ENCODE results near the gene CSF3R. TPM values are rescaled to one million over a fixed set of nuclear protein-coding genes. Genes with fewer than 3 reads are reported as not detected.
A peak's percentile ranks its signal among the peaks of the same experiment; 100 is the strongest.

The CSF3R gene
- total RNA-seq, 1 experiment from 2014 or later: 0.26 TPM

- Mint-ChIP-seq H3K27me3 (ENCODE audit: low read depth) (peaks cover 4% of the 10 kb centered on the region), H3K4me1 (peaks cover 9% of the 10 kb centered on the region; the same call in 1 of the 2 replicates), H3K4me3 (no peak overlapping the region), H3K36me3 (peaks cover 28% of the 10 kb centered on the region), H3K9me3 (no peaks in the 10 kb centered on the region), H3K27ac (peak overlapping the region; percentile 54; the same call in 1 of the 2 replicates)
- TF ChIP-seq ZSCAN18 (CRISPR knock-in tag; IDR thresholded peaks at IDR 0.05) (no peak), SMAD4 (CRISPR knock-in tag; IDR thresholded peaks at IDR 0.05) (no peak)
- TF ChIP-seq, protein P1, sequence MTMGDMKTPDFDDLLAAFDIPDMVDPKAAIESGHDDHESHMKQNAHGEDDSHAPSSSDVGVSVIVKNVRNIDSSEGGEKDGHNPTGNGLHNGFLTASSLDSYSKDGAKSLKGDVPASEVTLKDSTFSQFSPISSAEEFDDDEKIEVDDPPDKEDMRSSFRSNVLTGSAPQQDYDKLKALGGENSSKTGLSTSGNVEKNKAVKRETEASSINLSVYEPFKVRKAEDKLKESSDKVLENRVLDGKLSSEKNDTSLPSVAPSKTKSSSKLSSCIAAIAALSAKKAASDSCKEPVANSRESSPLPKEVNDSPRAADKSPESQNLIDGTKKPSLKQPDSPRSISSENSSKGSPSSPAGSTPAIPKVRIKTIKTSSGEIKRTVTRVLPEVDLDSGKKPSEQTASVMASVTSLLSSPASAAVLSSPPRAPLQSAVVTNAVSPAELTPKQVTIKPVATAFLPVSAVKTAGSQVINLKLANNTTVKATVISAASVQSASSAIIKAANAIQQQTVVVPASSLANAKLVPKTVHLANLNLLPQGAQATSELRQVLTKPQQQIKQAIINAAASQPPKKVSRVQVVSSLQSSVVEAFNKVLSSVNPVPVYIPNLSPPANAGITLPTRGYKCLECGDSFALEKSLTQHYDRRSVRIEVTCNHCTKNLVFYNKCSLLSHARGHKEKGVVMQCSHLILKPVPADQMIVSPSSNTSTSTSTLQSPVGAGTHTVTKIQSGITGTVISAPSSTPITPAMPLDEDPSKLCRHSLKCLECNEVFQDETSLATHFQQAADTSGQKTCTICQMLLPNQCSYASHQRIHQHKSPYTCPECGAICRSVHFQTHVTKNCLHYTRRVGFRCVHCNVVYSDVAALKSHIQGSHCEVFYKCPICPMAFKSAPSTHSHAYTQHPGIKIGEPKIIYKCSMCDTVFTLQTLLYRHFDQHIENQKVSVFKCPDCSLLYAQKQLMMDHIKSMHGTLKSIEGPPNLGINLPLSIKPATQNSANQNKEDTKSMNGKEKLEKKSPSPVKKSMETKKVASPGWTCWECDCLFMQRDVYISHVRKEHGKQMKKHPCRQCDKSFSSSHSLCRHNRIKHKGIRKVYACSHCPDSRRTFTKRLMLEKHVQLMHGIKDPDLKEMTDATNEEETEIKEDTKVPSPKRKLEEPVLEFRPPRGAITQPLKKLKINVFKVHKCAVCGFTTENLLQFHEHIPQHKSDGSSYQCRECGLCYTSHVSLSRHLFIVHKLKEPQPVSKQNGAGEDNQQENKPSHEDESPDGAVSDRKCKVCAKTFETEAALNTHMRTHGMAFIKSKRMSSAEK (CRISPR knock-in tag; IDR thresholded peaks at IDR 0.05; ENCODE audit: borderline replicate concordance): 0 out of 2 replicates have a peak, but pooled peaks have one; percentile 21
- TF ChIP-seq, protein P2, sequence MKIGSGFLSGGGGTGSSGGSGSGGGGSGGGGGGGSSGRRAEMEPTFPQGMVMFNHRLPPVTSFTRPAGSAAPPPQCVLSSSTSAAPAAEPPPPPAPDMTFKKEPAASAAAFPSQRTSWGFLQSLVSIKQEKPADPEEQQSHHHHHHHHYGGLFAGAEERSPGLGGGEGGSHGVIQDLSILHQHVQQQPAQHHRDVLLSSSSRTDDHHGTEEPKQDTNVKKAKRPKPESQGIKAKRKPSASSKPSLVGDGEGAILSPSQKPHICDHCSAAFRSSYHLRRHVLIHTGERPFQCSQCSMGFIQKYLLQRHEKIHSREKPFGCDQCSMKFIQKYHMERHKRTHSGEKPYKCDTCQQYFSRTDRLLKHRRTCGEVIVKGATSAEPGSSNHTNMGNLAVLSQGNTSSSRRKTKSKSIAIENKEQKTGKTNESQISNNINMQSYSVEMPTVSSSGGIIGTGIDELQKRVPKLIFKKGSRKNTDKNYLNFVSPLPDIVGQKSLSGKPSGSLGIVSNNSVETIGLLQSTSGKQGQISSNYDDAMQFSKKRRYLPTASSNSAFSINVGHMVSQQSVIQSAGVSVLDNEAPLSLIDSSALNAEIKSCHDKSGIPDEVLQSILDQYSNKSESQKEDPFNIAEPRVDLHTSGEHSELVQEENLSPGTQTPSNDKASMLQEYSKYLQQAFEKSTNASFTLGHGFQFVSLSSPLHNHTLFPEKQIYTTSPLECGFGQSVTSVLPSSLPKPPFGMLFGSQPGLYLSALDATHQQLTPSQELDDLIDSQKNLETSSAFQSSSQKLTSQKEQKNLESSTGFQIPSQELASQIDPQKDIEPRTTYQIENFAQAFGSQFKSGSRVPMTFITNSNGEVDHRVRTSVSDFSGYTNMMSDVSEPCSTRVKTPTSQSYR (CRISPR knock-in tag; IDR thresholded peaks at IDR 0.05): no peak
- CTCF ChIA-PET: no interaction called here
- ATAC-seq (no peak), DNase-seq (ENCODE audit: low spot score) (no peak)
- POLR2A ChIA-PET: no interaction called here
Measured at GRCh38 chr1:36453600-36454388, 28.9 kb downstream of the CSF3R start.

GRCh38 chr1:36453051-36453450 lies 29.7 kb downstream of the CSF3R start:
- Mint-ChIP-seq H3K27ac (no peak overlapping the region), H3K4me1 (peaks cover 9% of the 10 kb centered on the region; the same call in 1 of the 2 replicates), H3K36me3 (peaks cover 24% of the 10 kb centered on the region), H3K4me3 (no peak overlapping the region), H3K27me3 (ENCODE audit: low read depth) (peaks cover 4% of the 10 kb centered on the region), H3K9me3 (no peaks in the 10 kb centered on the region)
- no peak for TF ChIP-seq GTF2I (CRISPR knock-in tag; conservative IDR thresholded peaks at IDR 0.05)
- ATAC-seq (no peak), DNase-seq (ENCODE audit: low spot score) (no peak)
- ChIA-PET POLR2A (no interaction called here), CTCF (no interaction called here)

GRCh38 chr1:36450919-36451305 lies 31.8 kb downstream of the CSF3R start:
- ATAC-seq (no peak), DNase-seq (ENCODE audit: low spot score) (no peak)
- H3K9me3 Mint-ChIP-seq: no peaks in the 10 kb centered on the region
- CTCF ChIA-PET: interaction anchor here (1.0 to 3.2 kb wide), 15 partner anchors 10 to 1152 kb away, joined by 3 to 15 read pairs (median 4); partner anchors contain the start of gene MRPS15
- peaks cover 18% of the 10 kb centered on the region for H3K4me1 Mint-ChIP-seq
- peak overlapping the region; percentile 77 for H3K4me3 Mint-ChIP-seq
- POLR2A ChIA-PET: interaction anchor here (0.7 to 1.6 kb wide), 4 partner anchors 13 to 806 kb away, joined by 3 to 16 read pairs (median 6); partner anchors contain the start of gene MRPS15
- peaks cover 12% of the 10 kb centered on the region for H3K36me3 Mint-ChIP-seq
- H3K27me3 Mint-ChIP-seq (ENCODE audit: low read depth): peaks cover 4% of the 10 kb centered on the region
- TF ChIP-seq ZMAT4 (CRISPR knock-in tag; IDR thresholded peaks at IDR 0.05) (no peak), ZNF263 (CRISPR knock-in tag; IDR thresholded peaks at IDR 0.05; ENCODE audit: low read depth) (no peak), RELA (CRISPR knock-in tag; IDR thresholded peaks at IDR 0.05; ENCODE audit: borderline replicate concordance) (no peak)
- TF ChIP-seq, protein P3, sequence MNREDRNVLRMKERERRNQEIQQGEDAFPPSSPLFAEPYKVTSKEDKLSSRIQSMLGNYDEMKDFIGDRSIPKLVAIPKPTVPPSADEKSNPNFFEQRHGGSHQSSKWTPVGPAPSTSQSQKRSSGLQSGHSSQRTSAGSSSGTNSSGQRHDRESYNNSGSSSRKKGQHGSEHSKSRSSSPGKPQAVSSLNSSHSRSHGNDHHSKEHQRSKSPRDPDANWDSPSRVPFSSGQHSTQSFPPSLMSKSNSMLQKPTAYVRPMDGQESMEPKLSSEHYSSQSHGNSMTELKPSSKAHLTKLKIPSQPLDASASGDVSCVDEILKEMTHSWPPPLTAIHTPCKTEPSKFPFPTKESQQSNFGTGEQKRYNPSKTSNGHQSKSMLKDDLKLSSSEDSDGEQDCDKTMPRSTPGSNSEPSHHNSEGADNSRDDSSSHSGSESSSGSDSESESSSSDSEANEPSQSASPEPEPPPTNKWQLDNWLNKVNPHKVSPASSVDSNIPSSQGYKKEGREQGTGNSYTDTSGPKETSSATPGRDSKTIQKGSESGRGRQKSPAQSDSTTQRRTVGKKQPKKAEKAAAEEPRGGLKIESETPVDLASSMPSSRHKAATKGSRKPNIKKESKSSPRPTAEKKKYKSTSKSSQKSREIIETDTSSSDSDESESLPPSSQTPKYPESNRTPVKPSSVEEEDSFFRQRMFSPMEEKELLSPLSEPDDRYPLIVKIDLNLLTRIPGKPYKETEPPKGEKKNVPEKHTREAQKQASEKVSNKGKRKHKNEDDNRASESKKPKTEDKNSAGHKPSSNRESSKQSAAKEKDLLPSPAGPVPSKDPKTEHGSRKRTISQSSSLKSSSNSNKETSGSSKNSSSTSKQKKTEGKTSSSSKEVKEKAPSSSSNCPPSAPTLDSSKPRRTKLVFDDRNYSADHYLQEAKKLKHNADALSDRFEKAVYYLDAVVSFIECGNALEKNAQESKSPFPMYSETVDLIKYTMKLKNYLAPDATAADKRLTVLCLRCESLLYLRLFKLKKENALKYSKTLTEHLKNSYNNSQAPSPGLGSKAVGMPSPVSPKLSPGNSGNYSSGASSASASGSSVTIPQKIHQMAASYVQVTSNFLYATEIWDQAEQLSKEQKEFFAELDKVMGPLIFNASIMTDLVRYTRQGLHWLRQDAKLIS (CRISPR knock-in tag; IDR thresholded peaks at IDR 0.05; ENCODE audit: borderline replicate concordance): no peak
- TF ChIP-seq, protein P4, sequence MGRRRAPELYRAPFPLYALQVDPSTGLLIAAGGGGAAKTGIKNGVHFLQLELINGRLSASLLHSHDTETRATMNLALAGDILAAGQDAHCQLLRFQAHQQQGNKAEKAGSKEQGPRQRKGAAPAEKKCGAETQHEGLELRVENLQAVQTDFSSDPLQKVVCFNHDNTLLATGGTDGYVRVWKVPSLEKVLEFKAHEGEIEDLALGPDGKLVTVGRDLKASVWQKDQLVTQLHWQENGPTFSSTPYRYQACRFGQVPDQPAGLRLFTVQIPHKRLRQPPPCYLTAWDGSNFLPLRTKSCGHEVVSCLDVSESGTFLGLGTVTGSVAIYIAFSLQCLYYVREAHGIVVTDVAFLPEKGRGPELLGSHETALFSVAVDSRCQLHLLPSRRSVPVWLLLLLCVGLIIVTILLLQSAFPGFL (CRISPR knock-in tag; IDR thresholded peaks at IDR 0.05; ENCODE audit: borderline replicate concordance): no peak
- peak overlapping the region; percentile 58; the same call in 1 of the 2 replicates for H3K27ac Mint-ChIP-seq
